ENCODE data around the gene ABHD12. TPM values are rescaled to one million over a fixed set of nuclear protein-coding genes. Genes with fewer than 3 reads are reported as not detected.

ABHD12 gene
- total RNA-seq, 2 donors from 2014 or later, result 12.5 to 22.7 TPM

Other genes starting within 250 kb of the ABHD12 start
- 10 to 100 TPM; 62.5 to 63.2 TPM for gene ENTPD6, start 195.1 kb downstream of the ABHD12 start, total RNA-seq
- gene PYGB, start 142.8 kb downstream of the ABHD12 start, total RNA-seq, result 10 to 100 TPM; 28.6 to 53.1 TPM
- under 1 TPM; 0.39 to 0.80 TPM for gene GINS1, start 16.8 kb upstream of the ABHD12 start, total RNA-seq
- gene NINL, start 194.7 kb upstream of the ABHD12 start, total RNA-seq, result 1 to 10 TPM; 1.1 to 5.0 TPM
- gene NANP, start 233.2 kb upstream of the ABHD12 start, total RNA-seq, result 1 to 10 TPM; 1.2 to 1.8 TPM